Measurements from ENCODE around the gene PFKP. TPM values are rescaled to one million over a fixed set of nuclear protein-coding genes. Genes with fewer than 3 reads are reported as not detected.

PFKP gene
- total RNA-seq, 2 experiments from 2014 or later = 32.2 to 38.9 TPM

- no peaks in the 10 kb centered on the region for H3K4me1 ChIP-seq (ENCODE audit: insufficient read depth, low read length)
- H3K36me3 ChIP-seq (ENCODE audit: insufficient read depth, low read length) = peaks cover 90% of the 10 kb centered on the region
- no peaks in the 10 kb centered on the region for H3K27me3 Mint-ChIP-seq
- H3K9me3 ChIP-seq (ENCODE audit: control insufficient read depth in 1 of 2, insufficient read depth in 1 of 2, low read length in 2 of 2) = no peaks in the 10 kb centered on the region
- no peak overlapping the region for H3K27ac ChIP-seq (ENCODE audit: low read depth in 1 of 2, low read length in 2 of 2)
- no peak for TF ChIP-seq CTCF (IDR thresholded peaks at IDR 0.05)
- no peak overlapping the region for H3K27ac Mint-ChIP-seq
- ATAC-seq (ENCODE audit: poor library complexity) = no peak
- H3K9me3 Mint-ChIP-seq = no peaks in the 10 kb centered on the region
- intact Hi-C loops (cut with DNase I, micrococcal nuclease) = no loop called here
- H3K27me3 ChIP-seq (ENCODE audit: control insufficient read depth in 1 of 2, insufficient read depth in 2 of 2, low read length in 2 of 2) = no peaks in the 10 kb centered on the region
- no peak overlapping the region for H3K4me3 Mint-ChIP-seq
- H3K36me3 Mint-ChIP-seq (ENCODE audit: low read depth) = peaks cover 96% of the 10 kb centered on the region
- ChIA-PET CTCF (no interaction called here), POLR2A (interaction anchor here (0.6 to 1.0 kb wide), 2 partner anchors 10 to 1652 kb away, joined by 3 to 4 read pairs; partner anchors contain the start of gene PITRM1)
- no peak overlapping the region for H3K4me3 ChIP-seq (ENCODE audit: low read length)
- DNase-seq = no peak
- no peaks in the 10 kb centered on the region for H3K4me1 Mint-ChIP-seq (ENCODE audit: low read depth)
Observed at GRCh38 chr10:3162533-3162932, 95.2 kb downstream of the PFKP start.

- Mint-ChIP-seq H3K4me1 (ENCODE audit: low read depth) (no peaks in the 10 kb centered on the region), H3K27me3 (no peaks in the 10 kb centered on the region), H3K4me3 (no peak overlapping the region), H3K9me3 (no peaks in the 10 kb centered on the region), H3K36me3 (ENCODE audit: low read depth) (peaks cover 97% of the 10 kb centered on the region), H3K27ac (no peak overlapping the region)
- ChIA-PET POLR2A (interaction anchor here (1.6 kb wide), 1 partner anchor 9 kb away, joined by 5 read pairs; the partner anchor contains the start of gene PITRM1), CTCF (no interaction called here)
- no peaks in the 10 kb centered on the region for H3K9me3 ChIP-seq (ENCODE audit: control insufficient read depth in 1 of 2, insufficient read depth in 1 of 2, low read length in 2 of 2)
- H3K4me1 ChIP-seq (ENCODE audit: insufficient read depth, low read length) = no peaks in the 10 kb centered on the region
- intact Hi-C loops (cut with DNase I, micrococcal nuclease) = no loop called here
- peaks cover 91% of the 10 kb centered on the region for H3K36me3 ChIP-seq (ENCODE audit: insufficient read depth, low read length)
- ATAC-seq (ENCODE audit: poor library complexity) = no peak
- no peak for TF ChIP-seq CTCF (IDR thresholded peaks at IDR 0.05)
- H3K27ac ChIP-seq (ENCODE audit: low read depth in 1 of 2, low read length in 2 of 2) = no peak overlapping the region
- DNase-seq = no peak
- H3K27me3 ChIP-seq (ENCODE audit: control insufficient read depth in 1 of 2, insufficient read depth in 2 of 2, low read length in 2 of 2) = no peaks in the 10 kb centered on the region
- no peak overlapping the region for H3K4me3 ChIP-seq (ENCODE audit: low read length)
Observed at GRCh38 chr10:3163879-3164278, 96.5 kb downstream of the PFKP start.

GRCh38 chr10:3165196-3165595 is 97.8 kb downstream of the PFKP start:
- Histone ChIP-seq H3K9me3 (ENCODE audit: control insufficient read depth in 1 of 2, insufficient read depth in 1 of 2, low read length in 2 of 2) (no peaks in the 10 kb centered on the region), H3K36me3 (ENCODE audit: insufficient read depth, low read length) (peaks cover 91% of the 10 kb centered on the region)
- CTCF ChIA-PET = no interaction called here

More at GRCh38 chr10:3165196-3165595, 97.8 kb downstream of the PFKP start:
- H3K4me3 Mint-ChIP-seq = no peak overlapping the region
- Histone ChIP-seq H3K4me1 (ENCODE audit: insufficient read depth, low read length) (no peaks in the 10 kb centered on the region), H3K27ac (ENCODE audit: low read depth in 1 of 2, low read length in 2 of 2) (no peak overlapping the region), H3K27me3 (ENCODE audit: control insufficient read depth in 1 of 2, insufficient read depth in 2 of 2, low read length in 2 of 2) (no peaks in the 10 kb centered on the region), H3K4me3 (ENCODE audit: low read length) (no peak overlapping the region)
- no peaks in the 10 kb centered on the region for H3K27me3 Mint-ChIP-seq
- POLR2A ChIA-PET = no interaction called here
- intact Hi-C loops (cut with DNase I, micrococcal nuclease) = no loop called here
- TF ChIP-seq CTCF (IDR thresholded peaks at IDR 0.05) = no peak
- H3K4me1 Mint-ChIP-seq (ENCODE audit: low read depth) = peaks cover 5% of the 10 kb centered on the region
- peaks cover 95% of the 10 kb centered on the region for H3K36me3 Mint-ChIP-seq (ENCODE audit: low read depth)
- ATAC-seq (ENCODE audit: poor library complexity) = no peak
- no peak for DNase-seq
- H3K27ac Mint-ChIP-seq = no peak overlapping the region
- no peaks in the 10 kb centered on the region for H3K9me3 Mint-ChIP-seq

All from CD4-positive, alpha-beta T cell (primary cell).